Measurements from ENCODE around the gene RPL37A. TPM values are rescaled to one million over a fixed set of nuclear protein-coding genes. Genes with fewer than 3 reads are reported as not detected.

RPL37A gene
- total RNA-seq, 4 donors from 2014 or later: 1,064 to 1,421 (median 1,319) TPM

GRCh38 chr2:216537366-216537765 is 38.7 kb downstream of the RPL37A start:
- no peak for TF ChIP-seq CTCF (IDR thresholded peaks at IDR 0.05)
- ATAC-seq (ENCODE audit: low FRiP score) (no peak), DNase-seq (ENCODE audit: low spot score) (no peak)

DNA sequence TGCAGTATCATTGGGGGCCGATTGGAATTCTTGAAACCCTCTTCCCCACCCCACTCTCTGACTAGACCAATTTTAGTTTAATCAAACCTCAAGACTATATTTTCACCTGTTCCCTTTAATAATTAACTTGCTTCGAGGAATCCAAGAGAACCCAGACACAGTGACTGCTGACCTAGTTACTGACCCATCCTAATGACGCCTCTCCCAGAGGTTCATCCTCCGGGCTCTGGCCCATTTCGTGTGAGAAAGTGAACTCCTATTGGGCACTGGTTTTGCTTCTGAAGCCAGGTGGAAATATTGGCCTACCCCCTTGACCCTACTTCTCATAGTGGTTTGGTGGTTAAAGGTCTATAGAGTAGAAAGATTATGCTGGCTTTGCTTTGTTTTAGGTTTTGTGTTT is 39.9 kb downstream of the RPL37A start:
- TF ChIP-seq CTCF (IDR thresholded peaks at IDR 0.05): no peak
- no peak for ATAC-seq (ENCODE audit: low FRiP score)
- no peak for DNase-seq (ENCODE audit: low spot score)

DNA sequence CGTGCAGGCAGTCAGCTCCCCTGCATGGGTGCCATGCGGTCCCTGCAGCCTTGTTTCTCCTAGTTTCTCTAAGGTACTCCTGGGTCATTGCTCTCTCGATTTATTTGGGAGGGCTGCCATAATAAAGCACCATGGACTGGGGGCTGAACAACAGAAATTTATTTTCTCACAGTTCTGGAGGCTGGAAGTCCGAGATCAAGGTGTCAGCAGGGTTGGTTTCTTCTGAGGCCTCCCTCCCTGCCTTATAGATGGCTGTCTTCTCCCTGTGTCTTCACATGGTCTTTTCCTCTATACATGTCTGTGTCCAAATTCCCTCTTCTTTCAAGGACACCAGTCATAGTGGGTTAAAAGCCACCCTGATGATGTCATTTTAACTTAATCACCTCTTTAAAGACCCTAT is 40.5 kb downstream of the RPL37A start:
- TF ChIP-seq CTCF (IDR thresholded peaks at IDR 0.05): no peak

DNA sequence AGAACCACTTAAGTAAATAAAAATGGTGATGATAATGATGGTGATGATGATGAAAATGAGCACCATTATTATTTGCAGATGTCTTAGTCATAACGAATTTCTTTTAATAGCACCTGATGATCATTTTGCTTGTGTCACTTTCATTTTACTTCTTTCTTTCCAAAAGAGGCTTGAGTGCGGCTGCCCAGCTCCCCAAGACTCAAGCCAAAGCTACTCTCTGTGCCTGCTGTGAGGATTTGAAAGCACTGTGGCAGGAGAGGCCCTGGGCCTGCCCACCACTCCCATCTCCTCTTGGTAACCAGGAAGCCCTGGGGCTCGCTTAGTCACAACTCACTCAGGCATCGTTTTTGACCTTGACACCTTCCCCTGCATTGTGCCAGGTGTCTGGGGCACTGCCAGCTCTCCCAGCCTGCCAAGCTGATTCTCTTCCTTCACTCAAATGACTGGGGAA is 41.2 kb downstream of the RPL37A start:
- no peak for ATAC-seq (ENCODE audit: low FRiP score)
- no peak for DNase-seq (ENCODE audit: low spot score)
- no peak for TF ChIP-seq CTCF (IDR thresholded peaks at IDR 0.05)

More for the DNA sequence above, 40.5 kb downstream of the RPL37A start:
- DNase-seq (ENCODE audit: low spot score): no peak
- ATAC-seq (ENCODE audit: low FRiP score): no peak

DNA sequence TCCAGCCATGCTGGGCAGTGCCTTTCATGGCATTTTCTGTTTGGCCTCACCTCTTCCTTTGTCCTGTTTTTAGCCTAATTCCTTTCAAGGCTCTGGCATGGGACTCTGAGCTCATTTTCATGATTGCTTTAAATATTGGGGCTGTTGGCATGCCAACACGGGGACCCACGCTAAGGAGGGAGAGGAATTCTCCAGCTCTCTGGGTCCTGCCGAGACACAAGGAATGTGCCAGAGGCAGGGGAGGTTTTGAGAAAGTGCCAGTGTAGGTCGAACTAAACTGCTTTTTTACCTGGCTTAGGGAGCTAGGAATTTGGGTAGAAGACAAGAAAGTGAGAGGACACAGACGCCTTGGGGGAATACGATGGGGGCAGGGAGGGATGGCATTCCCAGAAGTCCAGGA is 42.3 kb downstream of the RPL37A start:
- DNase-seq (ENCODE audit: low spot score) (no peak), ATAC-seq (ENCODE audit: low FRiP score) (no peak)
- no peak for TF ChIP-seq CTCF (IDR thresholded peaks at IDR 0.05)

DNA sequence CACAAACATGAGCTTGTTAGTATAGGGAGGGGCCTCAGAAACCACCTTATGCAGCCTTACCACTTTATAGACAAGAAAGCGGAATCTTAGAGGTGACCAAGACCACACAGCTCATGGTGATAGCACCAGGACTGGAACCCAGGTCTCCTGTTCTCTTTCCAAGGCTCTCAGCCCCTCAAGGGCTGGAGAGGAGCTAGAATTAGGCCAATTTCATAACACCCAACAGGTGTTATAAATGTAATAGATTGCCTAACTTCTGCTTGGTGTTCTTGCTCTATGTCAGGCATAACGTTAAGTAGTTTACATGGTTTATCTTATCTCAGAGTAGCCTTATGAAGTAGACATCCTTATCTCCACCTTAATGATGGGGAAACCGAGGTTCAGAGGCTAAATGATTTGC is 42.9 kb downstream of the RPL37A start:
- ATAC-seq (ENCODE audit: low FRiP score): no peak

More for the DNA sequence above, 42.9 kb downstream of the RPL37A start:
- no peak for DNase-seq (ENCODE audit: low spot score)
- no peak for TF ChIP-seq CTCF (IDR thresholded peaks at IDR 0.05)

Measured in omental fat pad (tissue), 4 donors.